ENCODE results near the gene ACSM2B.
"Not testable (repeated sequence)": the region's sequence is repeated elsewhere in the genome, so short reads cannot be mapped to it uniquely, and the experiment has no call there.

ACSM2B gene

GRCh38 chr16:20540603-20541316 lies 35.4 kb downstream of the ACSM2B start:
- not testable (repeated sequence) for H3K4me2 ChIP-seq, H3K9ac ChIP-seq, H3K4me3 ChIP-seq, H4K20me1 ChIP-seq, H3K27ac ChIP-seq, H3K4me1 ChIP-seq, H3K27me3 ChIP-seq, H3K36me3 ChIP-seq, H3K9me3 ChIP-seq

- Histone ChIP-seq H3K27me3 (no peaks in the 10 kb centered on the region), H3K4me3 (no peak overlapping the region), H3K4me2 (no peak overlapping the region), H3K9ac (no peak overlapping the region), H3K36me3 (no peaks in the 10 kb centered on the region), H3K9me3 (no peaks in the 10 kb centered on the region), H3K4me1 (no peaks in the 10 kb centered on the region), H3K27ac (no peak overlapping the region), H4K20me1 (no peaks in the 10 kb centered on the region)
- no peak for TF ChIP-seq Cebpa-rat (IDR thresholded peaks at IDR 0.05)
Measured at GRCh38 chr16:20538687-20539086, 37.5 kb downstream of the ACSM2B start.

GRCh38 chr16:20538181-20538580 lies 38.0 kb downstream of the ACSM2B start:
- Histone ChIP-seq H3K4me1 (no peaks in the 10 kb centered on the region), H3K36me3 (no peaks in the 10 kb centered on the region), H3K27me3 (no peaks in the 10 kb centered on the region), H3K4me2 (no peak overlapping the region), H3K27ac (no peak overlapping the region), H4K20me1 (no peaks in the 10 kb centered on the region), H3K9me3 (no peaks in the 10 kb centered on the region), H3K4me3 (no peak overlapping the region), H3K9ac (no peak overlapping the region)
- no peak for TF ChIP-seq Cebpa-rat (IDR thresholded peaks at IDR 0.05)

- H3K9ac ChIP-seq, H3K36me3 ChIP-seq, H3K27me3 ChIP-seq, H3K9me3 ChIP-seq, H3K4me3 ChIP-seq, H3K4me1 ChIP-seq, H3K27ac ChIP-seq, H4K20me1 ChIP-seq, H3K4me2 ChIP-seq: not testable (repeated sequence)
Measured at GRCh38 chr16:20536669-20537068, 39.5 kb downstream of the ACSM2B start.

- not testable (repeated sequence) for H3K27ac ChIP-seq, H3K4me1 ChIP-seq, H4K20me1 ChIP-seq, H3K9ac ChIP-seq, H3K4me3 ChIP-seq, H3K9me3 ChIP-seq, H3K4me2 ChIP-seq, H3K27me3 ChIP-seq, H3K36me3 ChIP-seq
Measured at GRCh38 chr16:20532284-20532792, 43.8 kb downstream of the ACSM2B start.

GRCh38 chr16:20531795-20532194 lies 44.4 kb downstream of the ACSM2B start:
- not testable (repeated sequence) for H3K27ac ChIP-seq, H3K9ac ChIP-seq, H4K20me1 ChIP-seq, H3K4me1 ChIP-seq, H3K4me3 ChIP-seq, H3K36me3 ChIP-seq, H3K27me3 ChIP-seq, H3K4me2 ChIP-seq, H3K9me3 ChIP-seq

- no peak for TF ChIP-seq Cebpa-rat (IDR thresholded peaks at IDR 0.05)
- no peaks in the 10 kb centered on the region for H3K9me3 ChIP-seq
- no peaks in the 10 kb centered on the region for H3K27me3 ChIP-seq
Measured at GRCh38 chr16:20520103-20520502, 56.1 kb downstream of the ACSM2B start.

GRCh38 chr16:20519231-20519630 lies 56.9 kb downstream of the ACSM2B start:
- TF ChIP-seq Cebpa-rat (IDR thresholded peaks at IDR 0.05) = no peak
- H3K4me3 ChIP-seq = no peak overlapping the region
- H3K27me3 ChIP-seq = no peaks in the 10 kb centered on the region
- H3K9me3 ChIP-seq = no peaks in the 10 kb centered on the region
- no peak overlapping the region for H3K9ac ChIP-seq
- no peak overlapping the region for H3K27ac ChIP-seq
- H4K20me1 ChIP-seq = no peaks in the 10 kb centered on the region
- no peaks in the 10 kb centered on the region for H3K36me3 ChIP-seq
- H3K4me2 ChIP-seq = no peak overlapping the region
- H3K4me1 ChIP-seq = no peaks in the 10 kb centered on the region

More at GRCh38 chr16:20520103-20520502, 56.1 kb downstream of the ACSM2B start:
- H3K4me1 ChIP-seq = no peaks in the 10 kb centered on the region
- H4K20me1 ChIP-seq = no peaks in the 10 kb centered on the region
- H3K4me2 ChIP-seq = no peak overlapping the region
- no peaks in the 10 kb centered on the region for H3K36me3 ChIP-seq
- no peak overlapping the region for H3K4me3 ChIP-seq
- no peak overlapping the region for H3K9ac ChIP-seq
- H3K27ac ChIP-seq = no peak overlapping the region

GRCh38 chr16:20517149-20517548 lies 59.0 kb downstream of the ACSM2B start:
- TF ChIP-seq Cebpa-rat (IDR thresholded peaks at IDR 0.05) = no peak
- Histone ChIP-seq H3K4me1 (no peaks in the 10 kb centered on the region), H3K9me3 (no peaks in the 10 kb centered on the region), H3K4me3 (no peak overlapping the region), H3K9ac (no peak overlapping the region), H3K27me3 (no peaks in the 10 kb centered on the region), H3K36me3 (no peaks in the 10 kb centered on the region), H3K27ac (no peak overlapping the region), H4K20me1 (no peaks in the 10 kb centered on the region), H3K4me2 (no peak overlapping the region)

GRCh38 chr16:20515688-20516090 lies 60.5 kb downstream of the ACSM2B start:
- no peaks in the 10 kb centered on the region for H3K9me3 ChIP-seq
- no peaks in the 10 kb centered on the region for H3K36me3 ChIP-seq
- H3K4me1 ChIP-seq = no peaks in the 10 kb centered on the region
- H4K20me1 ChIP-seq = no peaks in the 10 kb centered on the region
- no peak overlapping the region for H3K4me3 ChIP-seq
- H3K4me2 ChIP-seq = no peak overlapping the region
- H3K27me3 ChIP-seq = no peaks in the 10 kb centered on the region
- H3K27ac ChIP-seq = no peak overlapping the region
- H3K9ac ChIP-seq = no peak overlapping the region
- TF ChIP-seq Cebpa-rat (IDR thresholded peaks at IDR 0.05) = no peak

- no peak overlapping the region for H3K4me3 ChIP-seq
- peaks cover 26% of the 10 kb centered on the region for H3K9me3 ChIP-seq
- no peak overlapping the region for H3K9ac ChIP-seq
- no peaks in the 10 kb centered on the region for H4K20me1 ChIP-seq
- H3K27ac ChIP-seq = no peak overlapping the region
- H3K36me3 ChIP-seq = no peaks in the 10 kb centered on the region
- no peaks in the 10 kb centered on the region for H3K4me1 ChIP-seq
- H3K27me3 ChIP-seq = no peaks in the 10 kb centered on the region
- TF ChIP-seq Cebpa-rat (IDR thresholded peaks at IDR 0.05) = no peak
- H3K4me2 ChIP-seq = no peak overlapping the region
Measured at GRCh38 chr16:20510323-20510722, 65.8 kb downstream of the ACSM2B start.
